ENCODE measurements around the gene PHF1.

- no peak for TF ChIP-seq CTCF (IDR thresholded peaks at IDR 0.05; ENCODE audit: low read depth, low read length, poor library complexity, severe bottlenecking)
- no peak for TF ChIP-seq EZH2phosphoT487 (IDR thresholded peaks at IDR 0.05; ENCODE audit: borderline replicate concordance, low read length)
These were observed 35.5 kb downstream of the PHF1 start for GRCh38 chr6:33446356-33446755.
